Fibroblast of villous mesenchyme (primary cell): ENCODE data around the gene EFTUD2. TPM values are rescaled to one million over a fixed set of nuclear protein-coding genes. Genes with fewer than 3 reads are reported as not detected.

ENCODE experiments used
- DNase-seq: peaks from one replicate; pipeline ENCODE4 v3.0.0-alpha.2; 2010; ENCODE audit warnings: low read depth
- H3K4me3 ChIP-seq: 2 replicates; pipeline ENCODE4 v1.5.1; 2011; ENCODE audit warnings: low read depth, mild to moderate bottlenecking, low read length
- CTCF ChIP-seq: IDR thresholded peaks from 2 replicates; pipeline ENCODE4 v1.5.1; 2012; ENCODE audit warnings: low read depth, mild to moderate bottlenecking, low read length; ENCODE audit not compliant: insufficient read depth
- total RNA-seq: library from RNA; depleted of rRNA; stranded (reverse); fragments of >200 nt; gene quantifications from 2 replicates; pipeline ENCODE4 v1.2.3, GENCODE V29; 2012

The EFTUD2 gene
- total RNA-seq, 1 donor: 75.6 TPM

- no peak overlapping the region for H3K4me3 ChIP-seq
- DNase-seq: no peak
- TF ChIP-seq CTCF: no peak
Observed at GRCh38 chr17:44887971-44888954, 11.0 kb downstream of the EFTUD2 start.

GRCh38 chr17:44887016-44887415 lies 12.2 kb downstream of the EFTUD2 start:
- no peak for DNase-seq
- no peak for TF ChIP-seq CTCF
- no peak overlapping the region for H3K4me3 ChIP-seq

GRCh38 chr17:44884941-44885340 lies 14.3 kb downstream of the EFTUD2 start:
- no peak overlapping the region for H3K4me3 ChIP-seq
- no peak for TF ChIP-seq CTCF
- no peak for DNase-seq

- DNase-seq: no peak
- no peak for TF ChIP-seq CTCF
Observed at GRCh38 chr17:44881145-44881544, 18.1 kb downstream of the EFTUD2 start.

GRCh38 chr17:44880062-44880461 lies 19.2 kb downstream of the EFTUD2 start:
- H3K4me3 ChIP-seq: no peak overlapping the region
- TF ChIP-seq CTCF: no peak
- DNase-seq: no peak

More at GRCh38 chr17:44881145-44881544, 18.1 kb downstream of the EFTUD2 start:
- no peak overlapping the region for H3K4me3 ChIP-seq

- TF ChIP-seq CTCF: no peak
Observed at GRCh38 chr17:44879376-44879775, 19.9 kb downstream of the EFTUD2 start.

More at GRCh38 chr17:44879376-44879775, 19.9 kb downstream of the EFTUD2 start:
- no peak for DNase-seq
- H3K4me3 ChIP-seq: no peak overlapping the region
